HepG2 (cell line): Measurements from ENCODE around the gene ABHD11. TPM values are rescaled to one million over a fixed set of nuclear protein-coding genes. Genes with fewer than 3 reads are reported as not detected.

Source experiments
- AKAP8 ChIP-seq: sonication (generic); formaldehyde crosslinking; IDR thresholded peaks from 2 replicates; pipeline ENCODE4 v1.5.1; 2020; ENCODE audit warnings: mild to moderate bottlenecking, missing genetic modification reagents
- CBX2 ChIP-seq, 2 experiments: fragments of 200-600 bp in 1 of 2; sonication (generic); formaldehyde crosslinking in 1 of 2; IDR thresholded peaks; 2 replicates each; pipeline versions ENCODE4 v1.7.0 to v1.8.1; 2018 to 2022; ENCODE audit warnings: low read depth in 2 of 2, low read length in 1 of 2, mild to moderate bottlenecking in 1 of 2, missing genetic modification reagents in 1 of 2
- CTCF ChIP-seq: sonication (generic); formaldehyde crosslinking; IDR thresholded peaks from 2 replicates; pipeline ENCODE4 v1.5.0; 2020; ENCODE audit warnings: mild to moderate bottlenecking, missing genetic modification reagents, moderate library complexity
- FOXK2 ChIP-seq: fragments of 450-650 bp; IDR thresholded peaks from 2 replicates; pipeline ENCODE4 v1.6.1; 2016
- GATAD1 ChIP-seq: IDR thresholded peaks from 2 replicates; pipeline ENCODE4 v1.6.1; 2016; ENCODE audit warnings: missing genetic modification reagents, missing compliant biosample characterization
- GPBP1L1 ChIP-seq: sonication (generic); formaldehyde crosslinking; IDR thresholded peaks from 2 replicates; pipeline ENCODE4 v1.5.0; 2020; ENCODE audit warnings: mild to moderate bottlenecking, missing genetic modification reagents
- HDAC2 ChIP-seq: sonication (generic); formaldehyde crosslinking; IDR thresholded peaks from 2 replicates; pipeline ENCODE4 v1.4.0; 2020; ENCODE audit warnings: missing genetic modification reagents
- HOXA3 ChIP-seq: sonication (generic); formaldehyde crosslinking; IDR thresholded peaks from 2 replicates; pipeline ENCODE4 v1.5.0; 2020; ENCODE audit warnings: missing genetic modification reagents
- MTF1 ChIP-seq: sonication (generic); formaldehyde crosslinking; IDR thresholded peaks from 2 replicates; pipeline ENCODE4 v1.5.0; 2020; ENCODE audit warnings: missing genetic modification reagents
- NBN ChIP-seq: fragments of 450-650 bp; conservative IDR thresholded peaks from 2 replicates; pipeline ENCODE4 v1.6.1; 2017
- NR2C2 ChIP-seq: sonication (generic); formaldehyde crosslinking; IDR thresholded peaks from 2 replicates; pipeline ENCODE4 v1.4.0; 2020; ENCODE audit warnings: missing genetic modification reagents, mild to moderate bottlenecking, moderate library complexity, borderline replicate concordance
- REXO4 ChIP-seq: sonication (generic); formaldehyde crosslinking; IDR thresholded peaks from 2 replicates; pipeline ENCODE4 v1.8.0; 2022; ENCODE audit warnings: missing genetic modification reagents, mild to moderate bottlenecking, borderline replicate concordance
- ZBTB44 ChIP-seq: sonication (generic); formaldehyde crosslinking; IDR thresholded peaks from 2 replicates; pipeline ENCODE4 v1.4.0; 2020; ENCODE audit warnings: missing genetic modification reagents
- ZBTB46 ChIP-seq: sonication (generic); formaldehyde crosslinking; IDR thresholded peaks from 2 replicates; pipeline ENCODE4 v1.4.0; 2020; ENCODE audit warnings: mild to moderate bottlenecking, missing genetic modification reagents, borderline replicate concordance
- ZC3H4 ChIP-seq: sonication (generic); formaldehyde crosslinking; IDR thresholded peaks from 2 replicates; pipeline ENCODE4 v1.4.0; 2020; ENCODE audit warnings: missing genetic modification reagents, borderline replicate concordance
- ZNF281 ChIP-seq: sonication (generic); formaldehyde crosslinking; IDR thresholded peaks from 2 replicates; pipeline ENCODE4 v1.4.0; 2020; ENCODE audit warnings: missing genetic modification reagents, borderline replicate concordance
- ZNF460 ChIP-seq: sonication (generic); formaldehyde crosslinking; IDR thresholded peaks from 2 replicates; pipeline ENCODE4 v1.5.1; 2020; ENCODE audit warnings: missing genetic modification reagents, mild to moderate bottlenecking, borderline replicate concordance
- ZNF629 ChIP-seq: sonication (generic); formaldehyde crosslinking; conservative IDR thresholded peaks from 2 replicates; pipeline ENCODE4 v1.5.0; 2020; ENCODE audit warnings: missing genetic modification reagents
- ZNF720 ChIP-seq: sonication (generic); formaldehyde crosslinking; IDR thresholded peaks from 2 replicates; pipeline ENCODE4 v1.4.0; 2020; ENCODE audit warnings: missing genetic modification reagents
- ZNF891 ChIP-seq: sonication (generic); formaldehyde crosslinking; IDR thresholded peaks from 2 replicates; pipeline ENCODE4 v1.5.0; 2020; ENCODE audit warnings: mild to moderate bottlenecking, missing genetic modification reagents
- polyA plus RNA-seq, 8 experiments: library from polyadenylated mRNA; depleted of rRNA in 3 of 8; stranded (reverse) in 7 of 8; unstranded in 1 of 8; fragments of >200 nt; fragmentation: Illumina TruSeq in 4 of 8; extraction: Trizol in 4 of 8; gene quantifications; 2 replicates each; pipeline versions ENCODE4 v1.2.1 to v1.2.3, GENCODE V29; 2011 to 2016; ENCODE audit warnings: low read depth in 4 of 8, missing spikeins in 1 of 8, mixed read lengths in 1 of 8; ENCODE audit not compliant: insufficient read depth in 1 of 8
- total RNA-seq, 5 experiments: library from RNA; depleted of rRNA; stranded (reverse); fragments of >200 nt; fragmentation: Illumina TruSeq; extraction: Trizol; gene quantifications; 2 replicates each; pipeline ENCODE4 v1.2.3, GENCODE V29; 2016; ENCODE audit warnings: low read depth in 1 of 5

The ABHD11 gene
- total and polyA plus RNA-seq, 2 of the 13 experiments (the other 11 are each of a cell fraction or from before 2014, with no cell fraction given), result 7.0 to 8.1 TPM

GRCh38 chr7:73738612-73739386 is at the start of gene ABHD11 (continued):
- TF ChIP-seq ZBTB44 (no peak), CTCF (peak; percentile 46), MTF1 (CRISPR knock-in tag) (no peak), ZNF629 (CRISPR knock-in tag) (0 out of 2 replicates have a peak, but pooled peaks have one; percentile 6), GATAD1 (CRISPR knock-in tag) (peak; percentile 66; the same call in 1 of the 2 replicates), NBN (no peak), HOXA3 (peak; percentile 85), ZNF720 (CRISPR knock-in tag) (no peak), ZNF460 (CRISPR knock-in tag) (no peak; the same call in 1 of the 2 replicates), AKAP8 (CRISPR knock-in tag) (no peak), ZNF281 (CRISPR knock-in tag) (no peak), ZBTB46 (CRISPR knock-in tag) (0 out of 2 replicates have a peak, but pooled peaks have one; percentile 22), GPBP1L1 (CRISPR knock-in tag) (no peak), ZC3H4 (no peak), REXO4 (CRISPR knock-in tag) (no peak), FOXK2 (no peak), CBX2 (IDR thresholded peaks at IDR 0.05; ENCODE audit: low read depth, low read length) (no peak), CBX2 (CRISPR knock-in tag; IDR thresholded peaks at IDR 0.05; ENCODE audit: low read depth) (no peak), NR2C2 (CRISPR knock-in tag) (peak; percentile 35; the same call in 1 of the 2 replicates), ZNF891 (CRISPR knock-in tag) (peak; percentile 82; the same call in 1 of the 2 replicates), HDAC2 (CRISPR knock-in tag) (peak; percentile 56; the same call in 1 of the 2 replicates)
